Sigmoid colon (tissue), 3 donors: Measurements from ENCODE around the gene SIGLEC12.

Experiments used
- CTCF ChIP-seq, 4 experiments: fragments of 450-650 bp in 3 of 4; fragments of 200-600 bp in 1 of 4; IDR thresholded peaks; one replicate each; pipeline ENCODE4 v1.5.1; 2016 to 2019; ENCODE audit warnings: antibody characterized with exemption in 4 of 4, mild to moderate bottlenecking in 3 of 4, moderate library complexity in 2 of 4
- POLR2A ChIP-seq, 2 donors: fragments of 450-650 bp; IDR thresholded peaks; one replicate each; pipeline ENCODE4 v1.6.1; 2016; ENCODE audit warnings: antibody characterized with exemption in 2 of 2, mild to moderate bottlenecking in 2 of 2, moderate library complexity in 2 of 2

GRCh38 chr19:51476164-51476563 lies 25.4 kb downstream of the SIGLEC12 start:
- TF ChIP-seq POLR2A (IDR thresholded peaks at IDR 0.05): no peak
- TF ChIP-seq CTCF (IDR thresholded peaks at IDR 0.05): no peak
